ENCODE results near the gene SMIM26. TPM values are rescaled to one million over a fixed set of nuclear protein-coding genes. Genes with fewer than 3 reads are reported as not detected.
"Not testable (repeated sequence)": the region's sequence is repeated elsewhere in the genome, so short reads cannot be mapped to it uniquely, and the experiment has no call there.

The SMIM26 gene
- total RNA-seq, 1 experiment from 2014 or later = 99.3 TPM

- no peak for DNase-seq
- Mint-ChIP-seq H3K9me3 (ENCODE audit: unreplicated experiment) (no peaks in the 10 kb centered on the region), H3K27ac (ENCODE audit: unreplicated experiment) (no peak overlapping the region), H3K36me3 (ENCODE audit: insufficient read depth, unreplicated experiment) (peaks cover 50% of the 10 kb centered on the region), H3K4me3 (ENCODE audit: unreplicated experiment) (no peak overlapping the region), H3K27me3 (ENCODE audit: insufficient read depth, unreplicated experiment) (no peaks in the 10 kb centered on the region), H3K4me1 (ENCODE audit: low read depth, unreplicated experiment) (peaks cover 4% of the 10 kb centered on the region)
- no peak for TF ChIP-seq CTCF (IDR thresholded peaks at IDR 0.05; ENCODE audit: insufficient read depth in 1 of 2, low read depth in 1 of 2, low read length in 1 of 2, severe bottlenecking in 1 of 2, unreplicated experiment in 1 of 2)
- BruUV-seq (replicated peaks) = no TSS peak
- intact Hi-C loops (cut with micrococcal nuclease; ENCODE audit: unreplicated experiment) = no loop called here
- Histone ChIP-seq H3K4me3 (ENCODE audit: low read depth, low read length) (no peak overlapping the region), H3K9me3 (no peaks in the 10 kb centered on the region), H3K4me1 (no peaks in the 10 kb centered on the region), H3K27me3 (replicated peaks; ENCODE audit: control insufficient read depth, insufficient read depth, low read length) (no peaks in the 10 kb centered on the region), H3K36me3 (ENCODE audit: control insufficient read depth, insufficient read depth, low read length) (peaks cover 4% of the 10 kb centered on the region)
- POLR2A ChIA-PET = no interaction called here
- CTCF ChIA-PET = no interaction called here
These were observed 42.6 kb upstream of the SMIM26 start for GRCh38 chr20:18524646-18525045.

- H3K27me3 ChIP-seq (replicated peaks; ENCODE audit: control insufficient read depth, insufficient read depth, low read length); intact Hi-C loops (cut with micrococcal nuclease; ENCODE audit: unreplicated experiment); H3K9me3 Mint-ChIP-seq (ENCODE audit: unreplicated experiment); H3K4me3 Mint-ChIP-seq (ENCODE audit: unreplicated experiment); H3K4me1 ChIP-seq; H3K27me3 Mint-ChIP-seq (ENCODE audit: insufficient read depth, unreplicated experiment); H3K36me3 ChIP-seq (ENCODE audit: control insufficient read depth, insufficient read depth, low read length); CTCF ChIA-PET; BruUV-seq (replicated peaks); DNase-seq; H3K4me3 ChIP-seq (ENCODE audit: low read depth, low read length); H3K27ac Mint-ChIP-seq (ENCODE audit: unreplicated experiment); H3K9me3 ChIP-seq; POLR2A ChIA-PET; H3K4me1 Mint-ChIP-seq (ENCODE audit: low read depth, unreplicated experiment): not testable (repeated sequence)
- peaks cover 68% of the 10 kb centered on the region for H3K36me3 Mint-ChIP-seq (ENCODE audit: insufficient read depth, unreplicated experiment)
These were observed 40.5 kb upstream of the SMIM26 start for GRCh38 chr20:18526761-18527160.

DNA sequence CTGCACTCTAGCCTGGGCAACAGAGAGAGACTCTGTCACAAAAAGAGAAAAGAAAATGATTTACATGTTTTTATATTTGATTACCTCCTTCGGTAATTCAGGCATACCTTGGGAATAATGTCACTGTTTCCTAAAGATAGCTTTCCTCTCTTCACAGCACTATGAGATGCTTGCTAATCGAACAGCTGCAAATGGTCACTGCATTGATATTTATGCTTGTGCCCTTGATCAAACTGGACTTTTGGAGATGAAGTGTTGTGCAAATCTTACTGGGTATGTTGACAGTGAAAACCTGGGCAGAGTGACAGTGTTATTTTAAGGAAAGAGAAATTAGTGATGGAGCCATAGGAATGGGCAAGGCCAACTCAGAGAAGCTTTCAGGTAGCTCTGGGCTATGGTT lies 39.9 kb upstream of the SMIM26 start:
- BruUV-seq (replicated peaks) = no TSS peak

More for the DNA sequence above, 39.9 kb upstream of the SMIM26 start:
- Histone ChIP-seq H3K27me3 (replicated peaks; ENCODE audit: control insufficient read depth, insufficient read depth, low read length) (no peaks in the 10 kb centered on the region), H3K36me3 (ENCODE audit: control insufficient read depth, insufficient read depth, low read length) (peaks cover 4% of the 10 kb centered on the region), H3K4me1 (no peaks in the 10 kb centered on the region), H3K9me3 (no peaks in the 10 kb centered on the region), H3K4me3 (ENCODE audit: low read depth, low read length) (no peak overlapping the region)
- intact Hi-C loops (cut with micrococcal nuclease; ENCODE audit: unreplicated experiment) = no loop called here
- no peak overlapping the region for H3K4me3 Mint-ChIP-seq (ENCODE audit: unreplicated experiment)
- POLR2A ChIA-PET = no interaction called here
- H3K4me1 Mint-ChIP-seq (ENCODE audit: low read depth, unreplicated experiment) = peaks cover 4% of the 10 kb centered on the region
- H3K9me3 Mint-ChIP-seq (ENCODE audit: unreplicated experiment) = no peaks in the 10 kb centered on the region
- no peak for DNase-seq
- no peak for TF ChIP-seq CTCF (IDR thresholded peaks at IDR 0.05; ENCODE audit: insufficient read depth in 1 of 2, low read depth in 1 of 2, low read length in 1 of 2, severe bottlenecking in 1 of 2, unreplicated experiment in 1 of 2)
- CTCF ChIA-PET = no interaction called here
- H3K36me3 Mint-ChIP-seq (ENCODE audit: insufficient read depth, unreplicated experiment) = peaks cover 74% of the 10 kb centered on the region
- H3K27me3 Mint-ChIP-seq (ENCODE audit: insufficient read depth, unreplicated experiment) = no peaks in the 10 kb centered on the region
- no peak overlapping the region for H3K27ac Mint-ChIP-seq (ENCODE audit: unreplicated experiment)

Data from Caco-2 (cell line).